A204.1 (cell line): Measurements from ENCODE around the gene BRD2.

Experiments used
- FAIRE-seq: peaks from 2 replicates; lab custom pipeline; 2012; peaks lifted over from hg19 to GRCh38; lab: Jason Lieb, UNC

BRD2 gene

GRCh38 chr6:32972353-32973143, 4.2 kb downstream of the BRD2 start:
- FAIRE-seq: no peak

GRCh38 chr6:32973144-32974015, 5.0 kb downstream of the BRD2 start:
- FAIRE-seq: no peak

- FAIRE-seq: no peak
Measured at GRCh38 chr6:32974016-32974333, 5.6 kb downstream of the BRD2 start.

GRCh38 chr6:32974541-32975308, 6.3 kb downstream of the BRD2 start:
- no peak for FAIRE-seq

- FAIRE-seq: no peak
Measured at GRCh38 chr6:32975886-32976285, 7.5 kb downstream of the BRD2 start.

GRCh38 chr6:32976334-32977069, 8.1 kb downstream of the BRD2 start:
- FAIRE-seq: no peak

- no peak for FAIRE-seq
Measured at GRCh38 chr6:32977272-32977952, 9.0 kb downstream of the BRD2 start.

- no peak for FAIRE-seq
Measured at GRCh38 chr6:32977953-32978324, 9.5 kb downstream of the BRD2 start.

GRCh38 chr6:32979720-32980487, 11.5 kb downstream of the BRD2 start:
- no peak for FAIRE-seq

- FAIRE-seq: no peak
Measured at GRCh38 chr6:32980488-32981038, 12.2 kb downstream of the BRD2 start.

GRCh38 chr6:32982084-32982701, 13.8 kb downstream of the BRD2 start:
- FAIRE-seq: no peak

GRCh38 chr6:32982702-32983492, 14.5 kb downstream of the BRD2 start:
- no peak for FAIRE-seq

- FAIRE-seq: no peak
Measured at GRCh38 chr6:32983493-32983848, 15.1 kb downstream of the BRD2 start.

GRCh38 chr6:32983964-32984621, 15.7 kb downstream of the BRD2 start:
- no peak for FAIRE-seq

GRCh38 chr6:32984622-32985389, 16.4 kb downstream of the BRD2 start:
- FAIRE-seq: peak; percentile 48

- FAIRE-seq: no peak
Measured at GRCh38 chr6:32989368-32989767, 21.0 kb downstream of the BRD2 start.

- no peak for FAIRE-seq
Measured at GRCh38 chr6:32991972-32992371, 23.6 kb downstream of the BRD2 start.
